Measurements from ENCODE around the gene HIVEP3.

Gene HIVEP3

GRCh38 chr1:41789661-41790330 lies 128.9 kb downstream of the HIVEP3 start:
- DNase-seq (ENCODE audit: low read depth in 2 of 2) = no peak

GRCh38 chr1:41788427-41788826 lies 130.3 kb downstream of the HIVEP3 start:
- DNase-seq (ENCODE audit: low read depth in 2 of 2) = no peak

- DNase-seq (ENCODE audit: low read depth in 2 of 2) = no peak
Observed at GRCh38 chr1:41784531-41785274, 134.0 kb downstream of the HIVEP3 start.

GRCh38 chr1:41783189-41783639 lies 135.5 kb downstream of the HIVEP3 start:
- DNase-seq (ENCODE audit: low read depth in 2 of 2) = peak in 1 of 2 donors; percentile 31

- no peak for DNase-seq (ENCODE audit: low read depth in 2 of 2)
Observed at GRCh38 chr1:41780916-41781315, 137.8 kb downstream of the HIVEP3 start.

- DNase-seq (ENCODE audit: low read depth in 2 of 2) = no peak
Observed at GRCh38 chr1:41780322-41780721, 138.4 kb downstream of the HIVEP3 start.

- no peak for DNase-seq (ENCODE audit: low read depth in 2 of 2)
Observed at GRCh38 chr1:41779360-41779759, 139.4 kb downstream of the HIVEP3 start.

- no peak for DNase-seq (ENCODE audit: low read depth in 2 of 2)
Observed at GRCh38 chr1:41777695-41778094, 141.0 kb downstream of the HIVEP3 start.

- no peak for DNase-seq (ENCODE audit: low read depth in 2 of 2)
Observed at GRCh38 chr1:41776891-41777441, 141.8 kb downstream of the HIVEP3 start.

- no peak for DNase-seq (ENCODE audit: low read depth in 2 of 2)
Observed at GRCh38 chr1:41775956-41776585, 142.7 kb downstream of the HIVEP3 start.

GRCh38 chr1:41774471-41774990 lies 144.2 kb downstream of the HIVEP3 start:
- DNase-seq (ENCODE audit: low read depth in 2 of 2) = no peak

GRCh38 chr1:41773842-41774241 lies 144.9 kb downstream of the HIVEP3 start:
- no peak for DNase-seq (ENCODE audit: low read depth in 2 of 2)

GRCh38 chr1:41773144-41773591 lies 145.6 kb downstream of the HIVEP3 start:
- DNase-seq (ENCODE audit: low read depth in 2 of 2) = no peak

- no peak for DNase-seq (ENCODE audit: low read depth in 2 of 2)
Observed at GRCh38 chr1:41769068-41769467, 149.7 kb downstream of the HIVEP3 start.

- no peak for DNase-seq (ENCODE audit: low read depth in 2 of 2)
Observed at GRCh38 chr1:41768583-41768982, 150.1 kb downstream of the HIVEP3 start.

- DNase-seq (ENCODE audit: low read depth in 2 of 2) = no peak
Observed at GRCh38 chr1:41767534-41768525, 150.9 kb downstream of the HIVEP3 start.

- DNase-seq (ENCODE audit: low read depth in 2 of 2) = no peak
Observed at GRCh38 chr1:41766546-41766945, 152.2 kb downstream of the HIVEP3 start.

- no peak for DNase-seq (ENCODE audit: low read depth in 2 of 2)
Observed at GRCh38 chr1:41766041-41766440, 152.7 kb downstream of the HIVEP3 start.

- DNase-seq (ENCODE audit: low read depth in 2 of 2) = no peak
Observed at GRCh38 chr1:41765152-41765551, 153.6 kb downstream of the HIVEP3 start.

- no peak for DNase-seq (ENCODE audit: low read depth in 2 of 2)
Observed at GRCh38 chr1:41764656-41765055, 154.1 kb downstream of the HIVEP3 start.

GRCh38 chr1:41762777-41763176 lies 155.9 kb downstream of the HIVEP3 start:
- DNase-seq (ENCODE audit: low read depth in 2 of 2) = no peak
